Measurements from ENCODE around the gene PRPH.
"Not testable (repeated sequence)": the region's sequence is repeated elsewhere in the genome, so short reads cannot be mapped to it uniquely, and the experiment has no call there.

PRPH gene

GRCh38 chr12:49314811-49315210 lies 19.9 kb downstream of the PRPH start:
- no peak for TF ChIP-seq CTCF (IDR thresholded peaks at IDR 0.05; ENCODE audit: borderline replicate concordance, insufficient read depth, low read depth, low read length)

GRCh38 chr12:49317118-49317517 lies 22.2 kb downstream of the PRPH start:
- H3K4me3 ChIP-seq (ENCODE audit: low read depth, low read length): not testable (repeated sequence)

More at GRCh38 chr12:49314811-49315210, 19.9 kb downstream of the PRPH start:
- H3K4me3 ChIP-seq (ENCODE audit: low read depth, low read length): no peak overlapping the region

GRCh38 chr12:49320411-49321103 lies 25.6 kb downstream of the PRPH start:
- H3K4me3 ChIP-seq (ENCODE audit: low read depth, low read length): not testable (repeated sequence)

- peak overlapping the region; percentile 70 for H3K4me3 ChIP-seq (ENCODE audit: low read depth, low read length)
- no peak for TF ChIP-seq CTCF (IDR thresholded peaks at IDR 0.05; ENCODE audit: borderline replicate concordance, insufficient read depth, low read depth, low read length)
Measured at GRCh38 chr12:49322367-49322707, 27.4 kb downstream of the PRPH start.

GRCh38 chr12:49322708-49323523 lies 28.0 kb downstream of the PRPH start, which contains the start of gene TROAP:
Gene TROAP, plus strand, starts transcription at chr12:49323255. Its CDS starts 354 bp downstream, at chr12:49323609.
- peak within 1 kb of the TSS; percentile 95 for H3K4me3 ChIP-seq (ENCODE audit: low read depth, low read length)
- TF ChIP-seq CTCF (IDR thresholded peaks at IDR 0.05; ENCODE audit: borderline replicate concordance, insufficient read depth, low read depth, low read length): no peak

- H3K4me3 ChIP-seq (ENCODE audit: low read depth, low read length): peak overlapping the region; percentile 95
- TF ChIP-seq CTCF (IDR thresholded peaks at IDR 0.05; ENCODE audit: borderline replicate concordance, insufficient read depth, low read depth, low read length): no peak
Measured at GRCh38 chr12:49323524-49324097, 28.7 kb downstream of the PRPH start.

- no peak overlapping the region for H3K4me3 ChIP-seq (ENCODE audit: low read depth, low read length)
- no peak for TF ChIP-seq CTCF (IDR thresholded peaks at IDR 0.05; ENCODE audit: borderline replicate concordance, insufficient read depth, low read depth, low read length)
Measured at GRCh38 chr12:49325606-49326005, 30.7 kb downstream of the PRPH start.

GRCh38 chr12:49327368-49327767 lies 32.4 kb downstream of the PRPH start:
- no peak for TF ChIP-seq CTCF (IDR thresholded peaks at IDR 0.05; ENCODE audit: borderline replicate concordance, insufficient read depth, low read depth, low read length)
- H3K4me3 ChIP-seq (ENCODE audit: low read depth, low read length): no peak overlapping the region

Measured in GM12875 (cell line).